Neural cell (in vitro differentiated cells): Measurements from ENCODE around the gene CUL2.

ENCODE experiments used
- EP300 ChIP-seq: fragments of 450-650 bp; conservative IDR thresholded peaks from 2 replicates; pipeline ENCODE4 v1.6.1; 2014; ENCODE audit warnings: antibody characterized with exemption, mild to moderate bottlenecking, moderate library complexity; ENCODE audit not compliant: poor library complexity, severe bottlenecking
- EZH2 ChIP-seq: fragments of 200-600, 300-800 bp; shearing (Covaris generic), sonication (generic); IDR thresholded peaks from 2 replicates; pipeline ENCODE4 v1.6.1; 2014; ENCODE audit warnings: antibody characterized with exemption, low read length, borderline replicate concordance, mild to moderate bottlenecking; ENCODE audit not compliant: insufficient read depth, poor library complexity, severe bottlenecking
- MXI1 ChIP-seq: fragments of 450-650 bp; conservative IDR thresholded peaks from 2 replicates; pipeline ENCODE4 v1.6.1; 2014; ENCODE audit warnings: antibody characterized with exemption, mild to moderate bottlenecking; ENCODE audit not compliant: poor library complexity, severe bottlenecking
- POLR2AphosphoS5 ChIP-seq: IDR thresholded peaks from 2 replicates; pipeline ENCODE4 v1.6.1; 2012
- SMC3 ChIP-seq: fragments of 450-650 bp; conservative IDR thresholded peaks from 2 replicates; pipeline ENCODE4 v1.6.1; 2014; ENCODE audit warnings: antibody characterized with exemption, mild to moderate bottlenecking, moderate library complexity; ENCODE audit not compliant: poor library complexity
- TF ChIP-seq, protein P1 (sequence below): IDR thresholded peaks from 2 replicates; pipeline ENCODE4 v1.6.1; 2012; ENCODE audit warnings: borderline replicate concordance
- TF ChIP-seq, protein P2 (sequence below): fragments of 450-650 bp; IDR thresholded peaks from 2 replicates; pipeline ENCODE4 v1.5.1; 2014; ENCODE audit warnings: antibody characterized with exemption, mild to moderate bottlenecking, moderate library complexity; ENCODE audit not compliant: poor library complexity, severe bottlenecking

DNA sequence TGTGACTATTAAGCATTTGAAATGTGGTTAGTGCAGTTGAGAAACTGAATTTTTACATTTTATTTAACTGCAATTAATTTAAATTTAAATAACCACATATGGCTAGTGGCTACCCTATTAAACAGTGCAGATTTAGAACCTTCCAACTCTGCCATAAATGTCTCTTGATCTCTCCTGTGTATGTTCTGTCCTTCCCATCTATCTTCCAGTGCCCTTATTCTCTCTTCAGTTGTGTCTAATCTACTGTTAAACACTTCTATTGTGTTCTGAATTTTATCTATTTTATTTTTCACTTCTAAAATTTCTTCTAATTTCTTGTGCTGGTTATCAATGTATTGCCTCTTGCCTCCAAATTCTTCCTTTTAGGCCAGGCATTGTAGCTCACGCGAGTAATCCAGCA is 105.0 kb downstream of the CUL2 start:
- TF ChIP-seq, protein P1, sequence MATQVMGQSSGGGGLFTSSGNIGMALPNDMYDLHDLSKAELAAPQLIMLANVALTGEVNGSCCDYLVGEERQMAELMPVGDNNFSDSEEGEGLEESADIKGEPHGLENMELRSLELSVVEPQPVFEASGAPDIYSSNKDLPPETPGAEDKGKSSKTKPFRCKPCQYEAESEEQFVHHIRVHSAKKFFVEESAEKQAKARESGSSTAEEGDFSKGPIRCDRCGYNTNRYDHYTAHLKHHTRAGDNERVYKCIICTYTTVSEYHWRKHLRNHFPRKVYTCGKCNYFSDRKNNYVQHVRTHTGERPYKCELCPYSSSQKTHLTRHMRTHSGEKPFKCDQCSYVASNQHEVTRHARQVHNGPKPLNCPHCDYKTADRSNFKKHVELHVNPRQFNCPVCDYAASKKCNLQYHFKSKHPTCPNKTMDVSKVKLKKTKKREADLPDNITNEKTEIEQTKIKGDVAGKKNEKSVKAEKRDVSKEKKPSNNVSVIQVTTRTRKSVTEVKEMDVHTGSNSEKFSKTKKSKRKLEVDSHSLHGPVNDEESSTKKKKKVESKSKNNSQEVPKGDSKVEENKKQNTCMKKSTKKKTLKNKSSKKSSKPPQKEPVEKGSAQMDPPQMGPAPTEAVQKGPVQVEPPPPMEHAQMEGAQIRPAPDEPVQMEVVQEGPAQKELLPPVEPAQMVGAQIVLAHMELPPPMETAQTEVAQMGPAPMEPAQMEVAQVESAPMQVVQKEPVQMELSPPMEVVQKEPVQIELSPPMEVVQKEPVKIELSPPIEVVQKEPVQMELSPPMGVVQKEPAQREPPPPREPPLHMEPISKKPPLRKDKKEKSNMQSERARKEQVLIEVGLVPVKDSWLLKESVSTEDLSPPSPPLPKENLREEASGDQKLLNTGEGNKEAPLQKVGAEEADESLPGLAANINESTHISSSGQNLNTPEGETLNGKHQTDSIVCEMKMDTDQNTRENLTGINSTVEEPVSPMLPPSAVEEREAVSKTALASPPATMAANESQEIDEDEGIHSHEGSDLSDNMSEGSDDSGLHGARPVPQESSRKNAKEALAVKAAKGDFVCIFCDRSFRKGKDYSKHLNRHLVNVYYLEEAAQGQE, result no peak
- TF ChIP-seq, protein P2, sequence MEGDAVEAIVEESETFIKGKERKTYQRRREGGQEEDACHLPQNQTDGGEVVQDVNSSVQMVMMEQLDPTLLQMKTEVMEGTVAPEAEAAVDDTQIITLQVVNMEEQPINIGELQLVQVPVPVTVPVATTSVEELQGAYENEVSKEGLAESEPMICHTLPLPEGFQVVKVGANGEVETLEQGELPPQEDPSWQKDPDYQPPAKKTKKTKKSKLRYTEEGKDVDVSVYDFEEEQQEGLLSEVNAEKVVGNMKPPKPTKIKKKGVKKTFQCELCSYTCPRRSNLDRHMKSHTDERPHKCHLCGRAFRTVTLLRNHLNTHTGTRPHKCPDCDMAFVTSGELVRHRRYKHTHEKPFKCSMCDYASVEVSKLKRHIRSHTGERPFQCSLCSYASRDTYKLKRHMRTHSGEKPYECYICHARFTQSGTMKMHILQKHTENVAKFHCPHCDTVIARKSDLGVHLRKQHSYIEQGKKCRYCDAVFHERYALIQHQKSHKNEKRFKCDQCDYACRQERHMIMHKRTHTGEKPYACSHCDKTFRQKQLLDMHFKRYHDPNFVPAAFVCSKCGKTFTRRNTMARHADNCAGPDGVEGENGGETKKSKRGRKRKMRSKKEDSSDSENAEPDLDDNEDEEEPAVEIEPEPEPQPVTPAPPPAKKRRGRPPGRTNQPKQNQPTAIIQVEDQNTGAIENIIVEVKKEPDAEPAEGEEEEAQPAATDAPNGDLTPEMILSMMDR, result no peak
- TF ChIP-seq SMC3 (no peak), EP300 (no peak), POLR2AphosphoS5 (no peak), EZH2 (no peak), MXI1 (no peak)
